ENCODE measurements around the gene ASCL4.

The ASCL4 gene

GRCh38 chr12:107779077-107779831, 4.8 kb downstream of the ASCL4 start:
- no peak for DNase-seq

GRCh38 chr12:107780298-107780697, 5.8 kb downstream of the ASCL4 start:
- DNase-seq = no peak

GRCh38 chr12:107782067-107782466, 7.6 kb downstream of the ASCL4 start:
- DNase-seq = no peak

GRCh38 chr12:107783406-107784376, 9.2 kb downstream of the ASCL4 start:
- DNase-seq = no peak

GRCh38 chr12:107788281-107788680, 13.8 kb downstream of the ASCL4 start:
- no peak for DNase-seq

GRCh38 chr12:107788690-107789458, 14.4 kb downstream of the ASCL4 start:
- no peak for DNase-seq

GRCh38 chr12:107791465-107792089, 17.1 kb downstream of the ASCL4 start:
- no peak for DNase-seq

- DNase-seq = no peak
Observed at GRCh38 chr12:107794451-107794850, 19.9 kb downstream of the ASCL4 start.

- DNase-seq = no peak
Observed at GRCh38 chr12:107798580-107798979, 24.1 kb downstream of the ASCL4 start.

GRCh38 chr12:107801150-107801549, 26.6 kb downstream of the ASCL4 start:
- DNase-seq = no peak

- no peak for DNase-seq
Observed at GRCh38 chr12:107803092-107803491, 28.6 kb downstream of the ASCL4 start.

- no peak for DNase-seq
Observed at GRCh38 chr12:107805488-107806180, 31.1 kb downstream of the ASCL4 start.

- DNase-seq = no peak
Observed at GRCh38 chr12:107807471-107808150, 33.1 kb downstream of the ASCL4 start.

- DNase-seq = no peak
Observed at GRCh38 chr12:107817250-107817649, 42.7 kb downstream of the ASCL4 start.

- DNase-seq = no peak
Observed at GRCh38 chr12:107818984-107819383, 44.5 kb downstream of the ASCL4 start.

GRCh38 chr12:107822356-107822755, 47.9 kb downstream of the ASCL4 start:
- DNase-seq = no peak

Data from activated effector memory CD4-positive, alpha-beta T cell treated with Interleukin-2 at 50 U/mL for 16 hours (primary cell).